ENCODE data around the gene DHRSX. TPM values are rescaled to one million over a fixed set of nuclear protein-coding genes. Genes with fewer than 3 reads are reported as not detected.

The DHRSX gene
- total and polyA plus RNA-seq, 9 donors: 12.2 to 25.9 (median 20.4) TPM

DNA sequence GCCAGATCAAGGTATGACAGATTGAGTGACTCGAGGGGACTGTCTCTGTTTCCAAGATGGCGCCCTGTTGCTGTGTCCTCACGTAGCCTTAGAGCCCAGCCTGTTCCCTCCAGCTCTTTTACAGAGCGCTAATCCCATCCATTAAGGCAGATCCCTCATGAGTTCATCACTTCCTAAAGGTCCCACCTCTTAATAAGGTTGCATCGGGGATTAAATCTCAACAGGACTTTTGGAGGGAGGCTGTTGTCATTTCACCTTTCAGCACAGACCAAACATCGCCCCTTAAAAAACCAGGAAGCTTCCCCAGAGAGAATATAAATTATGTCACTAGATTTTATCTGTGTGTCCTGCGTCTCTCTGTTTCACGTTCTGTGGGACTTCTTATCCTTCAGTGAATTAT, 32.6 kb upstream of the DHRSX start:
- H3K4me1 ChIP-seq (ENCODE audit: insufficient read depth): peaks cover 5% of the 10 kb centered on the region
- H3K27me3 ChIP-seq: no peaks in the 10 kb centered on the region
- DNase-seq: no peak
- no peak overlapping the region for H3K27ac ChIP-seq
- no peaks in the 10 kb centered on the region for H3K9me3 ChIP-seq
- TF ChIP-seq, protein P1, sequence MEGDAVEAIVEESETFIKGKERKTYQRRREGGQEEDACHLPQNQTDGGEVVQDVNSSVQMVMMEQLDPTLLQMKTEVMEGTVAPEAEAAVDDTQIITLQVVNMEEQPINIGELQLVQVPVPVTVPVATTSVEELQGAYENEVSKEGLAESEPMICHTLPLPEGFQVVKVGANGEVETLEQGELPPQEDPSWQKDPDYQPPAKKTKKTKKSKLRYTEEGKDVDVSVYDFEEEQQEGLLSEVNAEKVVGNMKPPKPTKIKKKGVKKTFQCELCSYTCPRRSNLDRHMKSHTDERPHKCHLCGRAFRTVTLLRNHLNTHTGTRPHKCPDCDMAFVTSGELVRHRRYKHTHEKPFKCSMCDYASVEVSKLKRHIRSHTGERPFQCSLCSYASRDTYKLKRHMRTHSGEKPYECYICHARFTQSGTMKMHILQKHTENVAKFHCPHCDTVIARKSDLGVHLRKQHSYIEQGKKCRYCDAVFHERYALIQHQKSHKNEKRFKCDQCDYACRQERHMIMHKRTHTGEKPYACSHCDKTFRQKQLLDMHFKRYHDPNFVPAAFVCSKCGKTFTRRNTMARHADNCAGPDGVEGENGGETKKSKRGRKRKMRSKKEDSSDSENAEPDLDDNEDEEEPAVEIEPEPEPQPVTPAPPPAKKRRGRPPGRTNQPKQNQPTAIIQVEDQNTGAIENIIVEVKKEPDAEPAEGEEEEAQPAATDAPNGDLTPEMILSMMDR (IDR thresholded peaks at IDR 0.05): no peak
- no peak for TF ChIP-seq EP300 (IDR thresholded peaks at IDR 0.05)
- no peak for TF ChIP-seq POLR2A (IDR thresholded peaks at IDR 0.05)
- no peak overlapping the region for H3K4me3 ChIP-seq
- intact Hi-C loops (cut with DNase I): no loop called here
- no peaks in the 10 kb centered on the region for H3K36me3 ChIP-seq
- 56 to 60% (median 58%) methylated on average over 8 of the region's 8 CpGs for WGBS, 3 donors

DNA sequence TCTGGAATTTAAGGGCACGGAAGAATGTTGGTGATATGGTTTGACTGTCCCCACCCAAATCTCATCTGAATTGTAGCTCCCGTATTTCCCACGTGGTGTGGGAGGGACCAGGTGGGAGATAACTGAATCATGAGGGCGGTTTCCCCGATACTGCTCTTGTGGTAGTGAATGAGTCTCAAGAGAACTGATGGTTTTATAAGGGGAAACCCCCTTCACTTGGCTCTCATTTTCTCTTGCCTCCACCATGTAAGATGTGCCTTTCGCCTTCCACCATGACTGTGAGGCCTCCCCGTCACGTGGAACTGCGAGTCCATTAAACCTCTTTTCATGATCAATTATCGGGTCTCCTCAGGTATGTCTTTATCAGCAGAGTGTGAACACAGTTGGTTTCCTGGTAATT, 25.6 kb upstream of the DHRSX start:
- intact Hi-C loops (cut with DNase I): no loop called here
- no peak overlapping the region for H3K27ac ChIP-seq
- H3K9me3 ChIP-seq: no peaks in the 10 kb centered on the region
- 81 to 91% (median 81%) methylated on average over 10 of the region's 10 CpGs for WGBS, 3 donors
- no peaks in the 10 kb centered on the region for H3K36me3 ChIP-seq
- TF ChIP-seq EP300 (IDR thresholded peaks at IDR 0.05): no peak
- no peak for TF ChIP-seq POLR2A (IDR thresholded peaks at IDR 0.05)
- TF ChIP-seq, protein P1 (IDR thresholded peaks at IDR 0.05): no peak
- no peak overlapping the region for H3K4me3 ChIP-seq
- no peaks in the 10 kb centered on the region for H3K4me1 ChIP-seq (ENCODE audit: insufficient read depth)
- DNase-seq: no peak
- H3K27me3 ChIP-seq: no peaks in the 10 kb centered on the region

DNA sequence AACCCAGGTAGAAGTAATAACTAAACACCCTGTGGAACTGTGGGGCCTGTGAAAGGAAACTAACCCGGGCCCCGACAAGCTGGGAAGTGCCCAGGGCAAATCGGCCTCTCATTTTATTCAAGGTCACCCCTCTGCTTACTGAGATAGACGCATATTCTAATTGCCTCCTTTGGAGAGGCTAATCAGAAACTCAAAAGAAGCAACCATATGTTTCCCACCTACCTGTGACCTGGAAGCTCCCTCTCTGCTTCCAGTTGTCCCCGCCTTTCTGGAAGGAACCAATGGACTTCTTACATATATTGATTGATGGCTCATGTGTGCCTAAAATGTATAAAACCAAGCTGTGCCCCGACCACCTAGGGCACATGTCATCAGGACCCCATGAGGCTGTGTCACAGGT, 23.1 kb upstream of the DHRSX start:
- Histone ChIP-seq H3K4me3 (no peak overlapping the region), H3K4me1 (ENCODE audit: insufficient read depth) (no peaks in the 10 kb centered on the region), H3K9me3 (no peaks in the 10 kb centered on the region), H3K27me3 (no peaks in the 10 kb centered on the region), H3K27ac (no peak overlapping the region), H3K36me3 (no peaks in the 10 kb centered on the region)
- intact Hi-C loops (cut with DNase I): no loop called here
- TF ChIP-seq POLR2A (IDR thresholded peaks at IDR 0.05) (no peak), EP300 (IDR thresholded peaks at IDR 0.05) (no peak)
- TF ChIP-seq, protein P1 (IDR thresholded peaks at IDR 0.05): no peak
- 36 to 47% (median 40%) methylated on average over 6 of the region's 6 CpGs for WGBS, 3 donors
- DNase-seq: no peak

DNA sequence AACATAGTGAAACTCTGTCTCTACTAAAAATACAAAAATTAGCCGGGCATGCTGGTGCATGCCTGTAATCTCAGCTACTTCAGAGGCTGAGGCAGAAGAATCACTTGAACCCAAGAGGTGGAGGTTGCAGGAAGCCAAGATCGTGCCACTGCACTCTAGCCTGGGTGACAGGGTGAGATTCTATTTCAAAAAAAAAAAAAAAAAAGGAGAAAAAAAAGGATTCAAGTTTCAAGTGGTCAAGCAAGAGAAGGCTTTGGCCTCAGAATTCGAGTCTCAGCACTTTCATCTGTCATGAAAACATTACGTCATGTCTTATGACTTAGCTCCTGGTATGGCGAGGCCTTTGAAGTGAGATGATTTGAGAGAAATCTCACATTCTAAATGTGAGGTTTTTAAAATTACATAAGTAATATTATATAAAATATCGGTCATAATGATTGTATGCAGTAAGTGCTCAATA, 21.2 kb upstream of the DHRSX start:
- intact Hi-C loops (cut with DNase I): no loop called here
- 81 to 84% (median 83%) methylated on average over 6 of the region's 6 CpGs for WGBS, 3 donors
- TF ChIP-seq EP300 (IDR thresholded peaks at IDR 0.05) (no peak), POLR2A (IDR thresholded peaks at IDR 0.05) (no peak)
- TF ChIP-seq, protein P1 (IDR thresholded peaks at IDR 0.05): no peak
- Histone ChIP-seq H3K9me3 (no peaks in the 10 kb centered on the region), H3K27ac (no peak overlapping the region), H3K4me1 (ENCODE audit: insufficient read depth) (no peaks in the 10 kb centered on the region), H3K27me3 (no peaks in the 10 kb centered on the region), H3K4me3 (no peak overlapping the region), H3K36me3 (no peaks in the 10 kb centered on the region)
- DNase-seq: no peak
